PC-9 (cell line): ENCODE results near the gene INHBE.

Experiments used
- EZH2 ChIP-seq: fragments of 200-600 bp; sonication (generic); IDR thresholded peaks from 2 replicates; pipeline ENCODE4 v1.8.0; 2017; ENCODE audit warnings: antibody characterized with exemption, low read depth
- TF ChIP-seq, protein P1 (sequence below): fragments of 200-600 bp; sonication (generic); conservative IDR thresholded peaks from 2 replicates; pipeline ENCODE4 v1.6.1; 2017; ENCODE audit warnings: mixed run types, antibody characterized with exemption, mild to moderate bottlenecking, moderate library complexity

DNA sequence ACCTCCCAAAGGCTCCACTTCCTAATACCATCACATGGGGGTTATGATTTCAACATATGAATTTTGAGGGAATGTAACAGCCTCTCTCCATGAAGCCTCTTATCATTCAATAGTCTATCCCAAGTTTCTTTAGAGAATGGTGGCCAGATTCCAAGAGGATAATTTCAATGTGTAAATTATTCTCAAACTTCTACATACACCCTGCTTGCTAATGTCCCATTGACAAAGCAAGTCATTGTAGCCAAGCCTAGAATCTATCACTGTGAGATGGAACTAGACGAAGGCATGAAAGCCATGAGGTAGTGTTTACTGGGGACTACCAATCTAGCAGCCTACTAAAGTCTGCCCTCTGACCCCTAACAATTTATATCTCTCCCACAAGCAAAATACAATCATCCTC is 16.7 kb upstream of the INHBE start:
- TF ChIP-seq, protein P1, sequence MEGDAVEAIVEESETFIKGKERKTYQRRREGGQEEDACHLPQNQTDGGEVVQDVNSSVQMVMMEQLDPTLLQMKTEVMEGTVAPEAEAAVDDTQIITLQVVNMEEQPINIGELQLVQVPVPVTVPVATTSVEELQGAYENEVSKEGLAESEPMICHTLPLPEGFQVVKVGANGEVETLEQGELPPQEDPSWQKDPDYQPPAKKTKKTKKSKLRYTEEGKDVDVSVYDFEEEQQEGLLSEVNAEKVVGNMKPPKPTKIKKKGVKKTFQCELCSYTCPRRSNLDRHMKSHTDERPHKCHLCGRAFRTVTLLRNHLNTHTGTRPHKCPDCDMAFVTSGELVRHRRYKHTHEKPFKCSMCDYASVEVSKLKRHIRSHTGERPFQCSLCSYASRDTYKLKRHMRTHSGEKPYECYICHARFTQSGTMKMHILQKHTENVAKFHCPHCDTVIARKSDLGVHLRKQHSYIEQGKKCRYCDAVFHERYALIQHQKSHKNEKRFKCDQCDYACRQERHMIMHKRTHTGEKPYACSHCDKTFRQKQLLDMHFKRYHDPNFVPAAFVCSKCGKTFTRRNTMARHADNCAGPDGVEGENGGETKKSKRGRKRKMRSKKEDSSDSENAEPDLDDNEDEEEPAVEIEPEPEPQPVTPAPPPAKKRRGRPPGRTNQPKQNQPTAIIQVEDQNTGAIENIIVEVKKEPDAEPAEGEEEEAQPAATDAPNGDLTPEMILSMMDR, result no peak
- no peak for TF ChIP-seq EZH2
